SW480 (cell line): ENCODE data around the gene MRPS12.

ENCODE experiments used
- DNase-seq: peaks from one replicate; pipeline ENCODE4 v3.0.0-alpha.2; 2016; ENCODE audit warnings: low spot score

MRPS12 gene

DNA sequence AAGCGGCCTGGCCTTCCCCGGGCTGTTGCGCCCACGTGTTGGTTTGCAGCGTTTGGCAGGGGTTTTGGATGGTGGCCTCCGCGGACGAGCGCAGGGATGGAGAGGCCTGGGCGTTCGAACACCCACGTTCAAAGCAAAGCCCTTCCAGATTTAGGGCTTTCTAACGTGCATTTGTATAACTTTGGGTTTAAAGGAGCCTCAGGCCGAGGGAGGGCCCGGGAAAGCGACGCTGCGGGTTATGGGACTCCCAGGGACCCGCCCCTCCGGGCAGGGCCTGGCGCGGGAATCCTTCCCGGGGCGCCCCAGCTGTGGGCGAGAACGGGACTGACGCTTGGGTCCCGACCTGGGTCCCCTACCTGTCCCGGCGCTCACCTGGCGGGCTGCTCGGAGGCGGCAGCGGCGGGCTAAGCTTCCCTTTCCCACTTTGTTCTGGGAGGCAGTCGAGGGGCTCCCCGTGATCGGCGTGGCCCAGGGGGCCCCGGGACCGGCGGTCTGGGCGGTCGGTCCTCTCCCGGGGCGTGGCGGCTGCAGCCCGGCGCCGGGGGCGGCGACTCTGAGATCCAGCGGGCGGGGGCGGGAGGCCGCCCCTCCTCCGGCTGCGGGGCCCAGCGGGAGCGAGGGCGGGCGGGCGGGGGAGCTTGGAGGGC lies 44.6 kb downstream of the MRPS12 start, which contains the start of gene FBXO17:
TSS of gene FBXO17 (minus strand) at position 529 of the 647 bp plus-strand sequence. CDS start 25,423 bp downstream, outside the sequence.
- peak; percentile 77 for DNase-seq

DNA sequence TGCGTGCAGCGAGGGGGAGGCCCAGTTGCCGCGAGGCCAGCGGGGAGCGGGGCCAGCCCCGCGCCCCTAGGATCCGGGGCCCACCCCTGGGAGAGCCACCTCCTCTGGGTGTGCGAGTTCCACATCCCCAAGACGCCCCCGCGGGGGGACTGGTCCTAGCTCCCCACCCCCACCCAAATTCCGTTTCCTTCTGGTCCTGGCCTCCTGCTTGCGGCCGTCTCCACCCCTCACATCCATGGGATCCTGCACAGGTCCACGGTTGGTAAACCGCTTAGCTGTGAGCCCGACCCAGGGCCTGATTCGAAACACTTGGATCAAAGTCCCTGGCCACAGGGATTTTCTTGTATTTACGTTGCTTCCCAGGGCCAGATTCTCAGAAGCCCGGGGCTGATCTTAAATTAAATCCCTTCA lies 45.1 kb downstream of the MRPS12 start:
- peak; percentile 82 for DNase-seq

DNA sequence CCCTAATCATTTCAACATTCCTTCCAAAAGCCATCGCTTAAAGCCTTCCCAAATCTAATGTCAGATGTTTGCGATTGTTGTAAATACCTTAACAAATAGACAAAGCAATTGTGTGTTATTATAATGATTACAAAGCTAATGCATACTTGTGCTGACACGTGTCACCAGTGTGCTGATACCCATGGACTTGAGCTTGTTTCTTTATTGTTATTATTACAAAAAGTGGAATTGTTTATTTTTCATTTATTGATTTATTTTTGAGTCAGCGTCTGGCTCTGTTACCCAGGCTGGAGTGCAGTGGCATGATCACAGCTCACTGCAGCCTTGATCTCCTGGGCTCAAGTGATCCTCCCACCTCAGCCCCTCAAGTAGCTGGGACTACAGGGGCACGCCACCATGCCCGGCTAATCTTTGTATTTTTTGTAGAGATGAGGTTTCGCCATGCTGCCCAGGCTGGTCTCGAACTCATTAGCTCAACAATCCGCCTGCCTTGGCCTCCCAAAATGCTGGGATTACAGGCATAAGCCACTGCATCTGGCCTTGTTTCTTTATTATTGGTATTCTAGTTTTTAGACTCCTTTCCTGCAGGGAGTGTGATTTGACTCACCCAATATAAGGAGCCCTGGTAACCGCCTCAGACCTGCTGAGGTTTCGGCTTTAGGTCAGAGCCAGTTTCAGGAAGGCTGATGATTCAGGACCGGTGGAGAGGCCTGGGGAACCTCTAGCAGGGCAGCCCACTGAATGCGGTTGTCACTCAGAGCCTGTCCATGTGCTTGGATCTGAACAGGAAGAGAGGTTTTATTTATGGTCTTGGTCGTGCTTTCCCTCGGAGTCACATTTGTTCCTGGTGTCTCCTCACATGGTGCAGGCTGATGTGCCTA lies 46.9 kb downstream of the MRPS12 start:
- DNase-seq: no peak

- no peak for DNase-seq
Measured at GRCh38 chr19:38978326-38978689, 47.6 kb downstream of the MRPS12 start.

GRCh38 chr19:38979812-38980211 lies 49.1 kb downstream of the MRPS12 start:
- DNase-seq: no peak

- no peak for DNase-seq
Measured at GRCh38 chr19:38980583-38981374, 50.0 kb downstream of the MRPS12 start.
